DOHH2 (cell line): ENCODE results near the gene DND1.

ENCODE experiments used
- H3F3A ChIP-seq: fragments of 200-600 bp; sonication (generic), shearing (Covaris generic); 2 replicates; pipeline ENCODE4 v1.6.0; 2016; ENCODE audit warnings: antibody characterized with exemption, mild to moderate bottlenecking; ENCODE audit not compliant: control insufficient read depth, insufficient read depth
- H3K27ac ChIP-seq: fragments of 200-600 bp; sonication (generic); 2 replicates; pipeline ENCODE4 v1.5.1; 2014; ENCODE audit warnings: low read depth, mild to moderate bottlenecking, low read length, moderate library complexity
- H3K27me3 ChIP-seq: fragments of 200-600 bp; sonication (generic); 2 replicates; pipeline ENCODE4 v1.6.1; 2014; ENCODE audit warnings: mild to moderate bottlenecking, low read length, mixed read lengths; ENCODE audit not compliant: control insufficient read depth
- H3K36me3 ChIP-seq: fragments of 200-600 bp; sonication (generic); 2 replicates; pipeline ENCODE4 v1.6.1; 2014; ENCODE audit warnings: mild to moderate bottlenecking, low read length, moderate library complexity, mixed read lengths; ENCODE audit not compliant: control insufficient read depth
- H3K4me1 ChIP-seq: fragments of 200-600 bp; sonication (generic); 2 replicates; pipeline ENCODE4 v1.6.1; 2014; ENCODE audit warnings: mild to moderate bottlenecking, low read length, mixed read lengths; ENCODE audit not compliant: control insufficient read depth
- H3K4me2 ChIP-seq: fragments of 200-600 bp; sonication (generic); 2 replicates; pipeline ENCODE4 v1.6.0; 2014; ENCODE audit warnings: mild to moderate bottlenecking, low read length, moderate library complexity
- H3K4me3 ChIP-seq: fragments of 200-600 bp; sonication (generic); 2 replicates; pipeline ENCODE4 v1.5.1; 2014; ENCODE audit warnings: mild to moderate bottlenecking, low read length, mixed read lengths
- H3K79me2 ChIP-seq: fragments of 200-600 bp; sonication (generic); 2 replicates; pipeline ENCODE4 v1.6.1; 2014; ENCODE audit warnings: mild to moderate bottlenecking, low read length, mixed read lengths; ENCODE audit not compliant: control insufficient read depth
- H3K9me2 ChIP-seq: fragments of 200-600 bp; sonication (generic); replicated peaks from 2 replicates; pipeline ENCODE4 v1.6.1; 2014; ENCODE audit warnings: mild to moderate bottlenecking, low read length, mixed read lengths; ENCODE audit not compliant: control insufficient read depth
- H3K9me3 ChIP-seq: fragments of 200-600 bp; sonication (generic); 2 replicates; pipeline ENCODE4 v1.6.1; 2014; ENCODE audit warnings: antibody characterized with exemption, low read length, mixed read lengths; ENCODE audit not compliant: control insufficient read depth, insufficient read depth
- H4K20me1 ChIP-seq: fragments of 200-600 bp; sonication (generic); 2 replicates; pipeline ENCODE4 v1.6.0; 2014; ENCODE audit warnings: low read depth, mild to moderate bottlenecking, antibody characterized with exemption, low read length, moderate library complexity; ENCODE audit not compliant: control insufficient read depth, insufficient read depth
- CTCF ChIP-seq: fragments of 200-600 bp; sonication (generic); IDR thresholded peaks from one replicate; pipeline ENCODE4 v1.5.1; 2014; ENCODE audit warnings: antibody characterized with exemption, mild to moderate bottlenecking, low read depth, low read length; ENCODE audit not compliant: poor library complexity, severe bottlenecking
- EZH2phosphoT487 ChIP-seq: fragments of 200-600 bp; sonication (generic); IDR thresholded peaks from 2 replicates; pipeline ENCODE4 v1.6.1; 2017; ENCODE audit warnings: borderline replicate concordance, mild to moderate bottlenecking, antibody characterized with exemption, low read length, moderate library complexity, mixed read lengths

DND1 gene

DNA sequence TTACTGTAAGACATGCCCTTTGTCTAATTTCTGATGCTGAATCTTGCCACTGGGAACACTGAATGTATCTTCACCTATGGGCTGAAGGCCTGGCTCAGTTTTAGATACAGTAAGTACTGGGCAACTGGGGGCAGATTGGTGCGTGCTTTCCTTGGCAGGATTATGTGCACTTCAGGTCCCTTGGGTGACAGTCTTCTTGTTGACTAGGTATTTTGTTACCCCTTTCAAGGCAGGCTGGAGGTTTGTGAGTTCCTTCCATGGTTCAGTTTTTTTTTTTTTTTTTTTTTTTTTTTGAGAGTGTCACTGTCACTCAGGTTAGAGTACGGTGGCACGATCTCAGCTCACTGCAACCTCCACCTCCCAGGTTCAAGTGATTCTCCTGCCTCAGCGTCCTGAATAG lies 34.4 kb upstream of the DND1 start:
- Histone ChIP-seq H3K9me2 (no peaks in the 10 kb centered on the region), H3K27ac (no peak overlapping the region), H3K4me2 (no peak overlapping the region), H3K79me2 (no peaks in the 10 kb centered on the region), H3K4me1 (peaks cover 11% of the 10 kb centered on the region), H3F3A (0 out of 2 replicates have a peak, but pooled peaks cover 7% of the 10 kb centered on the region), H3K9me3 (no peaks in the 10 kb centered on the region), H4K20me1 (no peaks in the 10 kb centered on the region), H3K4me3 (no peak overlapping the region), H3K27me3 (peaks cover 12% of the 10 kb centered on the region), H3K36me3 (peaks cover 42% of the 10 kb centered on the region)
- no peak for TF ChIP-seq EZH2phosphoT487

- TF ChIP-seq EZH2phosphoT487 (no peak), CTCF (no peak)
- H3K9me2 ChIP-seq: no peaks in the 10 kb centered on the region
- H3K4me1 ChIP-seq: peaks cover 14% of the 10 kb centered on the region
- no peaks in the 10 kb centered on the region for H3K27me3 ChIP-seq
- H3K9me3 ChIP-seq: no peaks in the 10 kb centered on the region
- 0 out of 2 replicates have a peak, but pooled peaks cover 5% of the 10 kb centered on the region for H4K20me1 ChIP-seq
- peak within 1 kb of the TSS; percentile 88 for H3K4me3 ChIP-seq
- H3K27ac ChIP-seq: no peak within 1 kb of the TSS
- H3F3A ChIP-seq: no peaks in the 10 kb centered on the region; the same call in 1 of the 2 replicates
- H3K36me3 ChIP-seq: peaks cover 94% of the 10 kb centered on the region
- peak within 1 kb of the TSS; percentile 64 for H3K4me2 ChIP-seq
- H3K79me2 ChIP-seq: peaks cover 21% of the 10 kb centered on the region
Observed at GRCh38 chr5:140700177-140701144, 27.1 kb upstream of the DND1 start, which contains the start of gene ZMAT2. Gene ZMAT2 (plus strand): TSS chr5:140700447. CDS start chr5:140700461, 14 bp downstream.

DNA sequence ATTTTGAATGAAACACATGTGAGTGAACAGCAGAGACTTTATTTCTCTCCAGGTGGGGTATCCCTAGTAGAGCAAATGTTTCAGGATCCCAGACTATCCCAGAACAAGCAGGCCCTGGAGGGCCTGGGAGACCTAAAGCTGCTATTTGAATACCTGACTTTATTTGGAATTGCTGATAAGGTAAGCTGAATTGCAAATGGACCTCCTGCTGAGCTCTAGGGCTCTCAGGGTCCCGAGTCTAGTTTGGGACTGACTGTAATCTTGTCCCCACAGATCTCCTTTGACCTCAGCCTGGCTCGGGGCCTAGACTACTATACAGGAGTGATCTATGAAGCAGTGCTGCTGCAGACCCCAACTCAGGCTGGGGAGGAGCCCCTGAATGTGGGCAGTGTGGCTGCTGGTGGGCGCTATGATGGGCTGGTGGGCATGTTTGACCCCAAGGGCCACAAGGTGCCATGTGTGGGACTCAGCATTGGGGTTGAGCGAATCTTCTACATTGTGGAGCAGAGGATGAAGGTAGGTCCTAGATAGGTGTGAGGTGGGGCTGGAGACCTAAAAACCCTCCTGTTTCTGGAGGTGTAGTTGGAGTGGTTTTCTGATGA lies 23.6 kb upstream of the DND1 start:
- no peaks in the 10 kb centered on the region; the same call in 1 of the 2 replicates for H3F3A ChIP-seq
- 0 out of 2 replicates have a peak, but pooled peaks cover 5% of the 10 kb centered on the region for H4K20me1 ChIP-seq
- no peaks in the 10 kb centered on the region for H3K9me3 ChIP-seq
- no peak overlapping the region for H3K4me2 ChIP-seq
- TF ChIP-seq CTCF (no peak), EZH2phosphoT487 (no peak)
- peaks cover 40% of the 10 kb centered on the region for H3K79me2 ChIP-seq
- no peak overlapping the region for H3K4me3 ChIP-seq
- H3K27ac ChIP-seq: no peak overlapping the region
- H3K4me1 ChIP-seq: peaks cover 19% of the 10 kb centered on the region
- no peaks in the 10 kb centered on the region for H3K9me2 ChIP-seq
- no peaks in the 10 kb centered on the region for H3K27me3 ChIP-seq
- H3K36me3 ChIP-seq: peaks cover 83% of the 10 kb centered on the region

DNA sequence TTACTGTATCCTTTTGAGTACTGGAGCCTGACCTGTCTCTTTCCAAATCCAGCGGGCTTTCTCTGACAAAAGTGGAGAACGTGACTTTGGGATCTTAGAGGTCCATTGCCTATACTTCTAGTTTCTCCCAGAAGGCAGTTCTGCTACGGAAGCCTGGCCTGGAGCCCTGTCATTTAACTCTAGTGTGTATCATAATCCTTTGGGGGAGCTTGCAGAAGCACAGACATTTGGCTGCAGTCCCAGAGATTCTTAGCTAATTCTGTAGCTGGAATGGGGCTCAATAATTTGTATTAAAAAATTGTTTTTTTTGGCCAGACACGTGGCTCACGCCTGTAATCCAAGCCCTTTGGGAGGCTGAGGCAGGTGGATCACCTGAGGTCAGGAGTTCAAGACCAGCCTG lies 20.9 kb upstream of the DND1 start:
- H3F3A ChIP-seq: no peaks in the 10 kb centered on the region; the same call in 1 of the 2 replicates
- no peaks in the 10 kb centered on the region for H3K27me3 ChIP-seq
- no peak overlapping the region for H3K4me3 ChIP-seq
- no peaks in the 10 kb centered on the region for H3K9me3 ChIP-seq
- H3K36me3 ChIP-seq: peaks cover 66% of the 10 kb centered on the region
- H4K20me1 ChIP-seq: no peaks in the 10 kb centered on the region
- H3K27ac ChIP-seq: no peak overlapping the region
- H3K79me2 ChIP-seq: peaks cover 49% of the 10 kb centered on the region
- TF ChIP-seq EZH2phosphoT487 (no peak), CTCF (no peak)
- H3K4me2 ChIP-seq: no peak overlapping the region
- peaks cover 17% of the 10 kb centered on the region for H3K4me1 ChIP-seq
- H3K9me2 ChIP-seq: no peaks in the 10 kb centered on the region
